CD4-positive, alpha-beta memory T cell (primary cell): ENCODE results near the gene LPP. TPM values are rescaled to one million over a fixed set of nuclear protein-coding genes. Genes with fewer than 3 reads are reported as not detected.

Experiments used
- CTCF ChIA-PET: fragments of 350-600 bp; sonication (Branson Sonifier 250); formaldehyde crosslinking; loops from one replicate; lab custom pipeline; 2021; ENCODE audit warnings: inconsistent platforms; ENCODE audit not compliant: partially characterized antibody; lab: Charles Lee
- POLR2A ChIA-PET: fragments of 350-600 bp; sonication (Branson Sonifier 250); formaldehyde crosslinking; loops from one replicate; lab custom pipeline; 2021; ENCODE audit not compliant: partially characterized antibody; lab: Charles Lee
- DNase-seq, 5 donors: peaks; one replicate each; pipeline versions ENCODE4 v3.0.0 to v3.0.0-alpha.2; 2020 to 2022; ENCODE audit warnings: mixed read lengths in 1 of 5
- H3K27ac ChIP-seq: one replicate; pipeline ENCODE4 v1.7.0; 2013; ENCODE audit warnings: low read depth, low read length
- H3K27me3 ChIP-seq: 2 replicates; pipeline ENCODE4 v1.7.0; 2013; ENCODE audit warnings: mild to moderate bottlenecking, low read length, moderate library complexity; ENCODE audit not compliant: insufficient read depth
- H3K36me3 ChIP-seq: 2 replicates; pipeline ENCODE4 v1.7.0; 2013; ENCODE audit warnings: mild to moderate bottlenecking, low read length, moderate library complexity; ENCODE audit not compliant: insufficient read depth
- H3K4me1 ChIP-seq: 2 replicates; pipeline ENCODE4 v1.7.0; 2013; ENCODE audit warnings: mild to moderate bottlenecking, low read length, moderate library complexity; ENCODE audit not compliant: insufficient read depth
- H3K4me3 ChIP-seq, 2 donors: one replicate each; pipeline ENCODE4 v1.7.0; 2013; ENCODE audit warnings: low read length in 2 of 2, mild to moderate bottlenecking in 1 of 2
- H3K9me3 ChIP-seq, 2 donors: one replicate each; pipeline ENCODE4 v1.7.0; 2013; ENCODE audit warnings: low read length in 2 of 2, control low read depth in 1 of 2; ENCODE audit not compliant: control insufficient read depth in 1 of 2
- H3K27ac Mint-ChIP-seq, 7 donors: one replicate each; pipeline ENCODE4 v1.8.0; 2020 to 2021; ENCODE audit warnings: mixed read lengths in 7 of 7, mild to moderate bottlenecking in 6 of 7, inconsistent platforms in 3 of 7, moderate library complexity in 3 of 7
- H3K27me3 Mint-ChIP-seq, 2 donors: one replicate each; pipeline ENCODE4 v1.8.0; 2020 to 2021; ENCODE audit warnings: mixed read lengths in 2 of 2
- H3K36me3 Mint-ChIP-seq, 2 donors: one replicate each; pipeline ENCODE4 v1.8.0; 2020 to 2021; ENCODE audit warnings: mixed read lengths in 2 of 2, inconsistent platforms in 1 of 2, mild to moderate bottlenecking in 1 of 2
- H3K4me1 Mint-ChIP-seq, 4 donors: one replicate each; pipeline ENCODE4 v1.8.0; 2020 to 2021; ENCODE audit warnings: mixed read lengths in 4 of 4, mild to moderate bottlenecking in 1 of 4
- H3K4me3 Mint-ChIP-seq, 8 donors: one replicate each; pipeline ENCODE4 v1.8.0; 2020 to 2021; ENCODE audit warnings: mixed read lengths in 8 of 8, mild to moderate bottlenecking in 7 of 8, moderate library complexity in 6 of 8, inconsistent platforms in 3 of 8
- H3K9me3 Mint-ChIP-seq, 8 donors: one replicate each; pipeline ENCODE4 v1.8.0; 2020 to 2021; ENCODE audit warnings: mixed read lengths in 8 of 8, mild to moderate bottlenecking in 5 of 8, inconsistent platforms in 3 of 8, moderate library complexity in 1 of 8
- intact Hi-C: fragments of 100-400 bp; cut with micrococcal nuclease; formaldehyde crosslinking; loops from one replicate; pipeline ENCODE4 v1.15.1; 2023
- polyA plus RNA-seq, 2 donors: library from polyadenylated mRNA; unstranded; fragments of 300-500 nt; fragmentation: Illumina TruSeq; gene quantifications; one replicate each; pipeline ENCODE4 v1.2.3, GENCODE V29; 2021
- total RNA-seq, 2 experiments: library from RNA; stranded (reverse); gene quantifications; one replicate each; pipeline ENCODE4 v1.2.3, GENCODE V29; 2021

Gene LPP
- total and polyA plus RNA-seq, 4 experiments from 2014 or later = 10.4 to 27.2 (median 24.7) TPM

DNA sequence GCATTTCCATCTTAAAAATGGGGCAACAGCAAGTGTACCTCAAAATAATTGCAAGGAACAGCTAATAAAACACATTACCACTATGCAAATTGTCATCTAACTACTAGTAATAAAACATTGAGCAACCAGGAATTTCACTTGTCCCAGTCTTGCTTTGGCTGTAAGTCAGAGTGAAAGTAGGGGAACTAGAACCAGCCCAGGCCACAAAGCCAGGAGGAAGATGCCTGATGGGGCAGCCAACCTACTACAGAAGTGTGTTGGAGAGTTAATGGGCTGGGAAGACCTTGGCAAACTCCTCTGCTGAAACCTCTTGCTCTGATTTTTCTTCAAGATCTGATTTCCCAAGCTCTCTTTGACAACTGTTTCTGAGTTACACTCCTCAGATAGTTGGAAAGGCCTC is 40.2 kb upstream of the LPP start:
- POLR2A ChIA-PET = no interaction called here
- no peak for DNase-seq

DNA sequence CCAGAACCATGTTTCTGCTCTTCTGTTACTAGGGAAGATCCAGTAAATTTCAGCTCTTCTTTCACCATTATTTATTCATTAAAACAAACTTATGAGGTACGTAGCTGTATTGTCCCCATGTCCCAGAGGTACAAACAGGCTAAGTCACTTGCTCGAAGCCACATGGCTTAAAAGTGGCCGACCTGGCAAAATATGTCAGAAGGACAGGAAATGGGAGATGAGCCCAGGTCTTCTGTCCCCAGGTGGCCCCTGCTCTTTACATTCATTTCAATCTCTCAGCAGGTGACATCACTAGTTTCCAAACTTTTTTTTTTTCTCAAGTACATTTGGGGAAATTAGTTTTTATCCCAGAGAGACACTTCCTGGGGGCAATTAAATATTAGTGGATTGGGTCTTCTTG is 34.1 kb upstream of the LPP start:
- Histone ChIP-seq H3K27ac (no peak overlapping the region), H3K4me3 (no peak overlapping the region), H3K36me3 (no peaks in the 10 kb centered on the region), H3K4me1 (no peaks in the 10 kb centered on the region), H3K9me3 (no peaks in the 10 kb centered on the region), H3K27me3 (no peaks in the 10 kb centered on the region)
- ChIA-PET CTCF (no interaction called here), POLR2A (no interaction called here)
- H3K27me3 Mint-ChIP-seq = peaks cover 0 to 2% of the 10 kb centered on the region in 2 donors
- peaks cover 0 to 5% (median 0%) of the 10 kb centered on the region in 8 donors for H3K9me3 Mint-ChIP-seq
- H3K36me3 Mint-ChIP-seq = no peaks in the 10 kb centered on the region
- H3K27ac Mint-ChIP-seq = no peak overlapping the region
- intact Hi-C loops = no loop called here
- H3K4me3 Mint-ChIP-seq = no peak overlapping the region
- DNase-seq = no peak
- peaks cover 0 to 7% (median under 1%) of the 10 kb centered on the region in 4 donors for H3K4me1 Mint-ChIP-seq

More for the DNA sequence above, 40.2 kb upstream of the LPP start:
- Histone ChIP-seq H3K9me3 (no peaks in the 10 kb centered on the region), H3K27ac (no peak overlapping the region), H3K4me3 (no peak overlapping the region), H3K27me3 (no peaks in the 10 kb centered on the region), H3K36me3 (no peaks in the 10 kb centered on the region), H3K4me1 (no peaks in the 10 kb centered on the region)
- CTCF ChIA-PET = interaction anchor here (1.5 kb wide), 1 partner anchor 10 kb away, joined by 3 read pairs; no protein-coding TSS in a partner anchor
- H3K9me3 Mint-ChIP-seq = peaks cover 0 to 5% (median 0%) of the 10 kb centered on the region in 8 donors
- H3K27ac Mint-ChIP-seq = no peak overlapping the region
- no peak overlapping the region for H3K4me3 Mint-ChIP-seq
- H3K27me3 Mint-ChIP-seq = no peaks in the 10 kb centered on the region
- peaks cover 0 to 5% (median 4%) of the 10 kb centered on the region in 4 donors for H3K4me1 Mint-ChIP-seq
- no peaks in the 10 kb centered on the region for H3K36me3 Mint-ChIP-seq
- intact Hi-C loops = no loop called here

DNA sequence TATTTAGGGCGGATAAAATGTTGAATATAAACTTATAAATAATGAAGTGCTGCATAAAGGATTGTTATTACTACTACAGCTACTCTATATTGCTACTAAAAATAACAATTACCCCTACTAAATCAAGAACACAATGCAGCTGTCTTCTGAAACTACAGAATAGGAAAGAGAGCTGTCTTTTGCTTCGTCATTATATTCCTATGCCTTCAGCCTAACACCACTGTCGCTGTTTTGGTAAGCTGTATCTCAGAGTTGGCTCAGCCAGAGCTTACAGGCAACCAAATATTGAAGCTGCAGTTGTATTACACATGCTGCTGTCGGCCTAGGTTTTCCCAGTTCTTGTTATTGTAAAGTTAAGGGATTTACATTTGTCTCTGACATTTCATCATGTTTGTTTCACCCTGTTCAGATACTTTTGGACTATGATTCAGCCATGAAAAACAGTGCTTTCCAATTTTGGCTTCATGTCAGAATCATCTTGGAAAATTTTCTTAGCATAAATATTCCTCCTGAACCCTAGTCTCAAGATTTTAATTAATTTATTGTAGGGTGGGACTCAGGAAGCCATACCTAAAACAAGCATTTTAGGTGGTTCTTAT is 31.3 kb upstream of the LPP start:
- ChIA-PET CTCF (no interaction called here), POLR2A (no interaction called here)
- H3K4me3 Mint-ChIP-seq = no peak overlapping the region
- H3K9me3 Mint-ChIP-seq = peaks cover 0 to 2% (median 0%) of the 10 kb centered on the region in 8 donors
- no peaks in the 10 kb centered on the region for H3K27me3 ChIP-seq
- no peak overlapping the region for H3K27ac ChIP-seq
- intact Hi-C loops = no loop called here
- no peak for DNase-seq
- peaks cover 0 to 2% of the 10 kb centered on the region in 2 donors for H3K27me3 Mint-ChIP-seq
- H3K36me3 ChIP-seq = no peaks in the 10 kb centered on the region
- H3K4me1 ChIP-seq = no peaks in the 10 kb centered on the region
- H3K9me3 ChIP-seq = no peaks in the 10 kb centered on the region
- H3K27ac Mint-ChIP-seq = no peak overlapping the region
- H3K4me1 Mint-ChIP-seq = peaks cover 0 to 7% (median under 1%) of the 10 kb centered on the region in 4 donors
- no peaks in the 10 kb centered on the region for H3K36me3 Mint-ChIP-seq
- H3K4me3 ChIP-seq = no peak overlapping the region

DNA sequence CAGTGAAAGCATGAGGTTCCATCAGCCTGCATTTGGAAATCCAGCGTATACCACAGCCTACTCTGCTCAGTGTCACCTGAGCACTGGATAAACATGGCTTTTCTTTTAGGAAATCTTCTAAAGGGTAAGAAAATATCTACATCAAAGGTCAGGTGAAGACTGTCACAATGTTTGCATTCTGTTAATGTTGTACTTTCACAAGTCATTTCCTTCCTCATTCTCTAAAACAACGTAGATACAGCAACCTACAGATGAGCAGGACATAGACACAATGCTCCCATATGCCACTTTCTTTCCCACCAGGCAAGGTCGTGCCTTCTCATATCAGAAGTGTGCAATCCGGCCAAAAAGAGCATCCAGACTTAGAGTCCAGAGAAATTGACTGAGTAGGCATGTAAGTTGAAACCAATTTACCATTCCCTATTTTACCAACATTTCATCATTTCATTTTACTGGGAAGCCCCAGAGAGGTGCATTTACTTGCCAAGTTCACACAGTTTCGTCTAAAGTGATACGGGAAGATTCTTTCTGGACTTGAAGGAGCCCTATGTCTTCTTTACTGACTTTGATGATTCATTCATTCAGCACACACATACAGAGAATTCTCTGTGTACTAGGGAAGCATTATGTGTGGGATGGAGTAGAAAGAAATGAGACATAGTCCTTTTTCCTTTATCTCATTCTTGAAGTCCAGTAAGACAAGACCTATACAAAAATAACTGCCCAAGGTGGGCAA is 30.6 kb upstream of the LPP start:
- no peak overlapping the region for H3K27ac ChIP-seq
- H3K27me3 ChIP-seq = no peaks in the 10 kb centered on the region
- Mint-ChIP-seq H3K4me1 (peaks cover 0 to 7% (median under 1%) of the 10 kb centered on the region in 4 donors), H3K9me3 (peaks cover 0 to 2% (median 0%) of the 10 kb centered on the region in 8 donors), H3K27me3 (peaks cover 0 to 2% of the 10 kb centered on the region in 2 donors), H3K27ac (no peak overlapping the region), H3K4me3 (no peak overlapping the region), H3K36me3 (no peaks in the 10 kb centered on the region)
- no peaks in the 10 kb centered on the region for H3K4me1 ChIP-seq
- H3K4me3 ChIP-seq = no peak overlapping the region
- CTCF ChIA-PET = interaction anchor here (1.4 kb wide), 1 partner anchor 9 kb away, joined by 3 read pairs; no protein-coding TSS in a partner anchor
- DNase-seq = no peak
- POLR2A ChIA-PET = no interaction called here
- intact Hi-C loops = no loop called here
- no peaks in the 10 kb centered on the region for H3K9me3 ChIP-seq
- H3K36me3 ChIP-seq = no peaks in the 10 kb centered on the region

DNA sequence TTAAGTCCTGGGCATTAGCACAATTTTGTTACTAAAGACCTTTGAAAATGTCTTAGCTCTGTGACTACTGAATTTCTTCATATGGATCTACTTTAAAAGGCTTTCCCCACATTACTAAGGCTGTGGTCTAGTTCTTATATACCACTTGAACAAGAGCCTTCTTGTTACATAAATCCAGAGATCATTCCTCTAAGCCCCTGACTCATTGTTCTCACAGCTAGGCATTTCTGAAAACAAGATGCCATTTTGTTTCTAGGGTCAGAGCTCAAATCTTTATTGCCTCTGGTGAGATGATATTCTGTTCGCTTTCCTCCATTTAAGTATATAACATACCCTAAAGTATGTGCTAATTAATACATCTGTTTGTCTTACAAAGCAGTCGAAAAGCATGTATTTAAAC is 29.8 kb upstream of the LPP start:
- intact Hi-C loops = no loop called here

DNA sequence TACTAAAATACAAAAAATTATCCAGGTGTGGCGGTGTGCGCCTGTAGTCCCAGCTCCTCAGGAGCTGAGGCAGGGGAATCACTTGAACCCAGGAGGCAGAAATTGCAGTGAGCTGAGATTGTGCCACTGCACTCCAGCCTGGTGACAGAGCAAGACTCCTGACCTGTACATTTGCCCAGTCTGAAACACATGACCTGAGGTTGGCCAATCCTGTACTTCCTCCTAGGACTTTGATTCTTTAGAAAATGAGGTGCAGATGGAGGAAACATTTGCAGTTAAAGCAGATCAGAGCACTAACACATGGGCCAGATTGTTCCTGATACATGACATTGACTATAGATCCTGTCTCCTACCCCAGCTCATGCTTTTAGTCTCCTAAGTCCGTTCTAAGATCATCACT is 28.9 kb upstream of the LPP start:
- intact Hi-C loops = no loop called here
- H3K9me3 ChIP-seq = no peaks in the 10 kb centered on the region
- ChIA-PET CTCF (interaction anchor here (1.4 kb wide), 1 partner anchor 10 kb away, joined by 3 read pairs; no protein-coding TSS in a partner anchor), POLR2A (no interaction called here)
- Mint-ChIP-seq H3K9me3 (peaks cover 0 to 2% (median 0%) of the 10 kb centered on the region in 8 donors), H3K4me3 (no peak overlapping the region), H3K4me1 (peaks cover 0 to 7% (median under 1%) of the 10 kb centered on the region in 4 donors), H3K36me3 (no peaks in the 10 kb centered on the region), H3K27ac (no peak overlapping the region), H3K27me3 (peaks cover 0 to 2% of the 10 kb centered on the region in 2 donors)
- H3K4me1 ChIP-seq = no peaks in the 10 kb centered on the region
- no peak overlapping the region for H3K27ac ChIP-seq
- no peak overlapping the region for H3K4me3 ChIP-seq
- no peaks in the 10 kb centered on the region for H3K36me3 ChIP-seq
- DNase-seq = no peak
- no peaks in the 10 kb centered on the region for H3K27me3 ChIP-seq

More for the DNA sequence above, 29.8 kb upstream of the LPP start:
- DNase-seq = no peak
- ChIA-PET POLR2A (no interaction called here), CTCF (interaction anchor here (1.4 kb wide), 1 partner anchor 9 kb away, joined by 3 read pairs; no protein-coding TSS in a partner anchor)
- H3K4me1 Mint-ChIP-seq = peaks cover 0 to 7% (median under 1%) of the 10 kb centered on the region in 4 donors
- no peaks in the 10 kb centered on the region for H3K27me3 ChIP-seq
- H3K4me1 ChIP-seq = no peaks in the 10 kb centered on the region
- no peak overlapping the region for H3K27ac ChIP-seq
- H3K9me3 Mint-ChIP-seq = peaks cover 0 to 2% (median 0%) of the 10 kb centered on the region in 8 donors
- no peaks in the 10 kb centered on the region for H3K9me3 ChIP-seq
- H3K36me3 Mint-ChIP-seq = no peaks in the 10 kb centered on the region
- H3K36me3 ChIP-seq = no peaks in the 10 kb centered on the region
- no peak overlapping the region for H3K27ac Mint-ChIP-seq
- peaks cover 0 to 2% of the 10 kb centered on the region in 2 donors for H3K27me3 Mint-ChIP-seq
- no peak overlapping the region for H3K4me3 Mint-ChIP-seq
- no peak overlapping the region for H3K4me3 ChIP-seq

DNA sequence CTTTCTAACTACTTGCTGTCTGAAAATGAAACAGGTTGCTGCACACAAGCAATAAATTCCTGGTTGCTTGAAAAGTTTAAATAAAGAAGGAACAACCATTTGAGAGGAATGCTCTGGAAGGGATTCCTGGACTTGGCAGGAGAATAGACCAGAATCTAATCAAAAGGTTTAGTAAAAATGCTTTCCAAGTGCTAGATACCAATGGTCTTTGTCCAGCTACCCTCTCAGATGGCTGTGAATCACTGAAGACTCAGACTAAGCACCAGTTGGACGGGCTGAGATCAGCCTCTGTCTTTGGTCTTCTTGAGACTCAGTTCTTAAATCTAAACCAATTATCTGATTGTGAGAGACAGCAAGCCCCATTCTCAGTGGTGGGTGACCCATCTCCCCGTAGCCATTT is 27.7 kb upstream of the LPP start:
- H3K4me1 Mint-ChIP-seq = peaks cover 0 to 7% (median under 1%) of the 10 kb centered on the region in 4 donors
- no peak overlapping the region for H3K4me3 ChIP-seq
- H3K27me3 ChIP-seq = no peaks in the 10 kb centered on the region
- ChIA-PET CTCF (no interaction called here), POLR2A (no interaction called here)
- DNase-seq = no peak
- no peaks in the 10 kb centered on the region for H3K9me3 Mint-ChIP-seq
- H3K4me3 Mint-ChIP-seq = no peak overlapping the region
- no peak overlapping the region for H3K27ac Mint-ChIP-seq
- intact Hi-C loops = no loop called here
- H3K36me3 Mint-ChIP-seq = no peaks in the 10 kb centered on the region
- no peaks in the 10 kb centered on the region for H3K36me3 ChIP-seq
- H3K4me1 ChIP-seq = no peaks in the 10 kb centered on the region
- H3K9me3 ChIP-seq = no peaks in the 10 kb centered on the region
- no peaks in the 10 kb centered on the region for H3K27me3 Mint-ChIP-seq
- no peak overlapping the region for H3K27ac ChIP-seq
